Stimulated activated CD8-positive, alpha-beta memory T cell treated with anti-CD3 and anti-CD28 coated beads, Interleukin-12 subunit alpha, Interleukin-12 subunit beta, amount 100 ng/mL, for 1 hour (primary cell): ENCODE data around the gene TEX51.

Experiments
- DNase-seq: peaks from one replicate; pipeline ENCODE4 v3.0.0-alpha.2; 2020; ENCODE audit warnings: low read depth

TEX51 gene

DNA sequence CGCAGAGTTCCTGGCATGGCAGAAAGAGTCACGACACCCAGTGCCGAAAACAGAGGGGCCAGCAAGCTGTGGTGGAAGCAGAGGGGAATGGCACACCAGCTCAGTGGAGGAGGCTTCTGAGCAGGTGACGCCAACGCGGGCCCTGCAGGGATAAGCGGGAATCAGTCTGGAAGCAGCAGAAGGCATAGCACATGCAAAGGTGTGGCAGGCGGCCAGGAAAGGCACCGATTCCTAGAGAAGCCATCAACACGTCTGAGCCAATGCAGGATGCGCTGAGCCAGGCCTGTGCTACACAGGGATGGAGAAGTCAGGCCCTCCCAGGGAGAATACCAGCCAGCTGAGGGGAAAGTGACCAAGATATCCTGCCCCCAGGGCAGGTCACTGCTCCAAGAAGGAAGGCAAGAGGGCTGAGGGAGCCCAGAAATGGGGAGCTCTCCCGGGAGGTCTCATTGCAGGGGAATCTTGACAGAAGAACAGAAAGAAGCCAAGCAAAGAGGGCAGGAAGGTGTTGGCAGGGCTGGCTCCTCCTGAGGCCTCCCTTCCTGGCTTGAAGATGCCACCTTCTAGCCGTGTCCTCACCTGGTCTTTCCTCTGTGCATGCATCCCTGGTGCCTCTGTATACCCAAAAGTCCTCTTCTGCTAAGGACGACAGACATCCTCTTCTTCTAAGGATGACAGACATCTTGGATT lies 16.3 kb downstream of the TEX51 start:
- no peak for DNase-seq

DNA sequence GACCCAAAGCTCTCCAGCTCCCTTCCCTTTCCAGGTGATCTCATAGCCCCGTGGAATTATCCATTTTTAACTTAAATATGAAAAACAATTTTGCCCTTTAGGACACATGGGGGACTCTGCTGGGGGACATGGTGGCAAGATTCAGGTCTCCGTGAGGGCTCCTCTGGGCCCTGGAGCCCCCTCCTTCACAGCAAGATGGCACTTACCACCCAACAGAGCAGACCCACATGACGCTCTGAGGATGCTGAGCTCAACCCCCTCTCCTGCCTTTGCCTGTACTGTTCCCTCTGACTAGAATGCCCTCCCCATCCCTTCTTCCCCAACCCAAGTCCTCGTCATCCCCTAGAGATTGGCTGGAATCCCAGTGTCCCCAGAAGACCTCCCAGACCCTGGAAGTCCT lies 17.2 kb downstream of the TEX51 start:
- no peak for DNase-seq

DNA sequence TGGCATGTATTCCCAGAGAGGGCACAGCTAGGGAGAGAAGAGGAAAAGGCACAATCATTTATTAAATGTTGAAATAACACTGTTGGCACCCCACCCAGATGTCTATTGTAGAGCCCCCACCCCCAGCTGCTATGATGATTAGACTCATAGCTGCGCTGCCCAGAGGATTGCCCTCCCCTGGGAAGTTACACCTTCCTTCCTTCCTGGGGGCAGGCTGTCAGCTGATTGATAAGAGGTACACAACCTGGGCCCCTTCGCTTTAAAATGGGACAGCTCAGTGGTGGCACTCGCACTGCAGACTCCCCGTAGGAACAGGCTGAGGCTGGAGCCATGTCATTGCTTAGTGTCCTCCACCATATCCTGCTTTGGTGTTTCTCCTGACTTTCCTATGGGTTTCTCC lies 18.1 kb downstream of the TEX51 start:
- no peak for DNase-seq

DNA sequence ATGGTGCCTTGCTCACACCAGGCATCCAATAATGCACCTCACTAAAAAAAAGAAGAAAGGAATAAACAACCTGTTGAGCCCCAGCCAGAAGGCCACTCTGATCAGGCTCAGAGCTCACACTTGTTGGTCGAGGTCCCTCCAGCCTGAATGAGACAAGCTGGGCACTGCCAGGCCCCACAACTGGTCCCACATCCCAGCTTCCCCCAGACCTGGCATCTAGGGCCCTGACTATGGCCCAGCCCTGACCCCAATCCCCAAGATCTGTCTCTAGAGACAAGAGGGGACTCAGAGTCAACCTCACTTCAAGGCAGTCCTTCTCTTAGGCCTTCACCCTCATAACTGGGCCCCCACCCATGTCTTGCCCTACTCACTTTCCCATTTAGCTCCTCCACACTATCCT lies 22.4 kb downstream of the TEX51 start:
- DNase-seq = no peak

DNA sequence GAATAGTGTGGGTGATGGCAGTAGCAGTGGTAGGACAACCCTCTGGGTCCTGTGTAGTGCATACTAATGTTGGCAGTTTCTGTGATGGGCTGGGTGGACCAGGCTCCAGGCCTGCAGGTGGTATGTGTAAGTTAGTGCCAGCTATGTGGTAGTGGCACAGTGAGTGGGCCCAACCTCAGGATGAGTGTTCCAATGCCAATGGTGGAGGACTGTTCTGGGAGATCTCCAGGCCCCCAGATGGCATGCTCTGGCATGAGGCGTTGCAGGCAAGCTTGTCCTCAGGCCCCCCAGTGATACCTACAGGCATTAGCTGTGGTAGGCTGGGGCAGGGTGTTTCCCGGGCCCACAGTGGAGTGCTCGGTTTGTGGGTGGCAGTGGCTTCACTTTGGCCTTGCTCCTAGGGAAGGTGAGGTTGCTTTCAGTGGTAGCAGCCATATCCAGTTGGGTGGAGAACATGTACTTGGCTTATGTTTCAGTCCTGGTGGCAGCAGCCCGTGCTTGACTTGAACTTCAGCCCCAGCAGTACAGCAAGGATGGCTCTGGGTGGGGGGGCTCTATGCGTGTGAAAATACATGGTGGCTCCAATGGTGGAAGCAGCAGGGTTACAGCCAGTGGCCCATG lies 32.4 kb downstream of the TEX51 start:
- DNase-seq = no peak

DNA sequence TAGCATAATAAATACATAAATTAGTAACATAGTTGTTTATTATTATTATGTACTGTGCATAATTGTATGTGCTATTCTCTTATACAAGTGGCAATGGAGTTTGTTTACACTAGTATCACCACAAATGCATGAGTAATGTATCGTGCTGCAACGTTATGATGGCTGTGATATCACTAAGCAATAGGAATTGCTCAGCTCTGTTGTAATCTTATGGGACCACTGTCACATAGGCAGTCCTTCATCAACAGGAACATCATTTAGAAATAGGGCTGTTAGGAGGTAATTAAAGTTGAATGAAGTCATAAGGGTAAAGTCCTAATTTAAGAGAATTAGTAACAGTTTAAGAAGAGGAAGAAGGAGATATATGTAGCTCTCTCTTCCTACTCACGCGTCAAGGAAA lies 33.8 kb downstream of the TEX51 start:
- DNase-seq = no peak

DNA sequence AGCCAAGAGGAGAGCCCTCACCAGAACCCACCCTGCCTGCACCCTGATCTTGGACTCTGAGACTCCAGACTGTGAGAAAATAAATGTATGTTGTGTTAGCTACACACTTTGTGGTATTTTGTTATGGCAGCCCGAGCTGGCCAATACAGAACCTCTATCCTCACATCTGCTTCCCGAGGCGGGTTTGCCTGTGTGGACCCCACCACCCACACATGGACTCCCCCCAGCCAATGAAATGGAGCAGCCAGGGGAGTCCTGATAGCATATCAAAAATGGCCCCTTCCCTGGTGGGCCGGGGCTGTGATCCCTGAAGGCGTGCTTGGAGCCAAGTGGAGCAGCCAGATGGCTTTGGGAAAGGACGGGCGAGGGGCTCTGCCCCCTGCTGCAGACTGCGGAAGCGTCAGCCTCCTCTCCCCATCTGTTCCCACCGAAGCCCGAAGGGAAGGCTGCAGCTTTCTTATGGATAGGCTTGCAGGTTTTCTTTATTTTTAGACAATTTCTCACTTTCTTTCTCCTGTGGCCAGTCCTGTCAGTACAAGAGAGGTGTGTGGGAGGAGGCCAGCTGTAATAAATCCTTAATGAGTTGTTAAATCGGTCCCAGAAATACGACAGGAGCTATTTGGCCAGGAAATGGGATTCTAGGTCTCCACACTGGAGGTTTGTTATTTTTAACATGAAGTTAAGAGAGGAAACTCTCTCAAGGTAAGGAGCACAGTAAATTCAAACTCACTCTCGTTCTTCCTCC lies 34.4 kb downstream of the TEX51 start:
- no peak for DNase-seq

DNA sequence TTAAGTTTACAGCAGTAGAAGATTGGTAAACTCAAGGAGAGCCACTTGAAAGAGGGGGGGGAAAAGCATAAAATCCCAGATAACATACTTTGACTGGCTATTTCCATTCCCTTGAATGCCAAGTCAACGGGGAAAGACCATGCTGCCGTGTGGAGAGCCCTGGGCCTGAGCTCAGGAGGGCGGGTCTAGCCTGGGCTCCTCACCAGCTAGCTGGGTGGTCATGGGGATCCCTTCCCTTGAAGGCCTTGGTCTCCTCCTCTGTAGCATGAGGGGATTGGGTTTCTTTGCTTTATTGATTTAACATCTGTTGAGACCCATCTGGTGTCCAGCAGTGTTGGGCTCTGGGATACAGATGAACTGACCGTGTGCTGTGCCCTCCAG lies 35.0 kb downstream of the TEX51 start:
- no peak for DNase-seq

DNA sequence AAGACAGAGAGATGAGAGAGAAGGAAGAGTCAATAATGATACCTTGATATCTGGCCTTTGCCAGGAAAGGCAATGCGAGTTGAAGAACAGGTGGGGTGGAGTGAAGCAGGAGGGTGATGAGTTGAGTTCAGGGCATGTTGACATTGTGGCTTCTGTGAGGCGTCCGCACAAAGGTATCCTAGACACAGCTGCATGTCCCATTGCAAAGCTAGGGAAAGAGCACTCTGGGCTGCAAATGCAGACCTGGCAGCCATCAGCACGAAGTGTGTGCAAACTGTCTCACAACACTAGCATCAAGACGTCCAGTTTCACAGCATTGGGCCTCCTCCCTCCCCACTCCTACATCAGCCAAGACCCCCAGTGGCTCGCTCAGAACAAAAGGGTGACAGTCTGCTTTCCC lies 36.1 kb downstream of the TEX51 start:
- no peak for DNase-seq

DNA sequence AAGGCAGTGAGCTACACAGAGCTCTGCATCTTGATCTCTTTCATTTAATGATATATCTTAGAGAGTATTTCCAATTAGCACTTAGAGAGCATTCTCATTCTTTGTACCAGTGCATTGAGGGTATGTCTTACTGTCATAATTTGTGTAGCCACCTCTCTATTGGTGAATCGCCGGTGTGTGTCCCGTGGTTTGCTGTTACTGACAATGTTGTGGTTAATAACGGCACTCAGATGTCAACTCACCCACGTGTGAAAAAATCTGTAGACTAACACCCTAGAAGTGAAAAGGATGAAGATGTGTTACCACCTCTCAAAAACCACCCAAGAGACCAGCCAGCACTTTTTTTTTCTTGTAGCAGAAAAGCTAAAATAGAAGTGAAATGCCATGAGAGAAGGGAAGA lies 37.1 kb downstream of the TEX51 start:
- no peak for DNase-seq

DNA sequence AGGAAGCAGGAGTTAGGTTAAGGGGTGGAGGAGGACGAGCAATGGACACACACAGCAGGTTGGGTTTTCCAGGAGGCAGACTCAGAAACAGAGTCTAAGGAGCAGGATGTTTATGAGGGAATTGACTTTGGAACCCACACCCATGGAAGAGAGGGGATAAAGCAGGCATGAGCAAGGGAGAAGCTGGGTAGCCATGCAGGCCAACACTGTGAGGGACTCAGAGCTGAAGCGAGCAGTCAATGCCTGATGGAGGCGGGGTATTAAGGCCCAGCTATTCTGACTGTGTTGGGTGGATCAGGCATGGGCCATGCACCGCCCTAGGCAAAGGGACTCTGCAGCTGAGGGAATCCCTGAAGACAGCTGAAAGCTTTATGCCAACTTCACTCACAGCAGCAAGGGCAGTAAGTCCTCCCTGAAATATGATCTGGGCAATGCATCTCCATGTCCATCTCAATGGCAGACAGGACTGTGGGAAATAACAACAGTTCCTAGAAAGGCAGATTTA lies 37.6 kb downstream of the TEX51 start:
- DNase-seq = no peak

DNA sequence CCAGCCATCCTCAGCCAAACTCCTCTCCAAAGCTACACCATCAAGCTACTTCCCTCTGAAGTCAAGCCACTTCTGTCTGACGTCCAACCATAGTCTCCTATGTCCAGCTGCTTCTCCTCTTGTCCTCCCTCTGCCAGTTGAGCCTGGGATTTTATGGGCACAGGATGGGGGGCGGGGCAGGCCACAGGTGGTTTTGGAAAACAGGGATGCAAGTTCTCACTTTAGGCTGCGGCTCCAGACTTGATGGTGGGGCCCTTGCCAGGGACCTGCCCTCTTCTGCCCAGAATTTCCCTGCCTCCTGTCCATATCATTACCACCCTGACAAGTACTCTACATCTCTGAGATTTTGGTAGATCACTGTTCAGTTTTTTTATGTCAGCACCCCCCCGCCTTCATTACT lies 41.6 kb downstream of the TEX51 start:
- DNase-seq = no peak

DNA sequence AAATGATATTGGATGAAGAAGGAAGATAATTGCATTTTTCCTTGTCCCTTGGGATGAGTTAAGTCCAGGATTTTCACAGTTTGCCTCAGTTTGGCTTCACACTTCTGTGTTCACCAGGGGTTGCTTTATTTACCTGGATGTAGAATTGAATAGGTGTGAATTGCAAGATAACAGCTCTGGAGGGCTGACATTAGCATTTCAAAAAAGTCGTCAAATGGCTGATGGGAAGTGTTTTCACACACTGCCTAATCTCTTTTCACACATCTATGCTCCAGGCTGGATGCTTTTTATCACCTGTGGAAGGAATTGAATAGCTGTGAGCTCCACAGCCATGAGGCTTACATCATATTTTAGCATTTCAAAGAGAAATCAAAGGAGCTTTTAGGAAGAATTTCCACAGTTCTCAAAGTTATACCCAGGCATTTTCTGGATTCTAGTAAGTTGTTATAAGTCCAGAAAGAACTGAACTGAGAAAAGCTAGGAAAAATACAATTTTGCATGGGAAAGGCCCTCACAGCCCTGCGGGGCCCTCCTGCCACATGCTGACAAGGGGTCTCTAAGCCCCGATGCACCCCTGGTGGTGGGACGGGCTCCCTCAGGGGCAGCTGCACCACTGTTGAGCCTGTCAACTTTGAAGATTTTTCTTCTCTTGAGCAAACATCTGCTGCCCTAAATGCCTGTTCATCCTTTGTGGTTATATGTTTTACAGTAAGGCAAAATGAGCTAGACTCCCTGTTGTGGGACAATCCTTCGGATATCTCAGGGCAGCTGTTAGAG lies 43.9 kb downstream of the TEX51 start:
- no peak for DNase-seq

DNA sequence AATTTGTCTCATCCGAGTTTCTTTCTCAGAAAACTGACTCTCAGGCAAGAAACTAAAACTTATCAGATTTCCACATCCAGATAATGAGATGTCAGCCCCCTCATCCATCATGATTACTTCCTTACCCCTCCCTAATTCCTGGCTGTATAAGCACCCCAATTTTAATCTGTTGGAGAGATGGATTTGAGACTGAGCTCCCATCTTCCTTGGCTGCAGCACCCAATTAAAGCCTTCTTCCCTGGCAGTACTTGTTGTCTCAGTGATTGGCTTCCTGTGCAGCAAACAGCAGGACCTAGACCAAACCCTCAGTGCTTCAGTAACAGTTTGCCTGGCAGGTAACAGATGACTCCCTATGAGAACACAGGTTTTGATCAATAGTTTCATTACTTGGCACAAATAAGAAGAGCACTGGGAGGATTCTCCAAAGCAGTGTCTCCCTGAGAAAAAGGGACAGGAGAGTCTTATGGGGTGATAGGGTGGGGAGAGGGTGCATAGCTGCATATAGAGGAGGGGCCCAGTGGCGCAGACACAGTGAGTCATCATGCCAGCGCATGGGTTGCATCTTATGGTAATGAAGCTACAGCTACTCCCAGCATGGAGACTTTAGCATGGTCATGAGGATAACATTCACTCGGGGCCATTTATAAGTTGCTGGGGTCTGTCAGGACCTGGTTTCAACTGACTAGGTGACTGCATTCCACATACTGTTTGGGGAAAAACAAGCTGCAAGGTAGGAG lies 45.1 kb downstream of the TEX51 start:
- no peak for DNase-seq

DNA sequence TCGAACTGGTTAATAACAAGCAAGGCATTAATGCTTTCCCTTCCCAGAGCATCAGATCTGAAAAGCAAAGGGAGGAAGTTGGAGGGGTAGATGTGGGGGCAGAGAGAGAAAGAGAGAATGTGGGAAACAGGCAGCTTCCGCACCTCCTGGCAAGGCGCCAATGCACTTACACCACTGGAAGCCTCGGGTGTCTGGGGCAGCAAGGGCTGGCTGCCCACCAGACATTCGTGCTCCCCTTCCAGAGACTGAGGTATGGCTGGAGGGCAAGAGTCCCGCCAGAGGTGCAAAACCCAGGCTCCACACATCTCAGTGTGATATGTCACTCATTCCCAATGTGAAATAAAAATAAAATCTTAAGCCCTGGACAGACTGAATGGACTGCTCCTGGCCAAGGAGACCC lies 46.4 kb downstream of the TEX51 start:
- DNase-seq = no peak

DNA sequence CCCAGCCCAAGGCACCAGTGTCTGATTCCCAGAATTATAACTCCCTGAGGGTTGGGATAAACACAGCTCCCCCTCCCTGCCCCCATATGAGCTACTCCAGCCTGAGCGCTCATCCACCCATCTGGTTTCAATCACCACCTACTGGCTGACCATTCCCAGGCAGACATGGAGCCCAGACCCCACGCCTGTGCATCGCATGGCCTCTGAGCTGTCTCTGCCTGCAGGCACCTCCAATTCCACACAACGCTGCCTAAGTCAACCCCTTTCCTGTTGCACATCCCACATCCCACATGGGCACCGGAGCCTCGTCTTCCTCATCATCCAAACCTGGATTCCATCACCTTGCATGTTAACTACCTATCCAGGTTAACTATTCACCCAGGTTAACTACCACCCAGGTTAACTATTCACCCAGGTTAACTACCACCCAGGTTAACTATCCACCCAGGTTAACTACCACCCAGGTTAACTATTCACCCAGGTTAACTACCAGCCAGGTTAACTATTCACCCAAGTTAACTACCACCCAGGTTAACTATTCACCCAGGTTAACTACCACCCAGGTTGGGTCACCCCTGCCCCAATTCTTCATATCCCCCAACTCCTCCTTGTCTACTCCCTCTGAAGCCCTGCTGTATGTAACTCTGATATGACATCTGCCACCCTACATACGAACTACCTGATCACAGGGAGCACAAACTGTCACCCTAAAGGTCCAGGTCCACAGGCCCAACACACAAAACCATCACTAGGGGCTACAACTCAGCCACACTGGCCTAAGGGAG lies 47.8 kb downstream of the TEX51 start:
- DNase-seq = no peak

DNA sequence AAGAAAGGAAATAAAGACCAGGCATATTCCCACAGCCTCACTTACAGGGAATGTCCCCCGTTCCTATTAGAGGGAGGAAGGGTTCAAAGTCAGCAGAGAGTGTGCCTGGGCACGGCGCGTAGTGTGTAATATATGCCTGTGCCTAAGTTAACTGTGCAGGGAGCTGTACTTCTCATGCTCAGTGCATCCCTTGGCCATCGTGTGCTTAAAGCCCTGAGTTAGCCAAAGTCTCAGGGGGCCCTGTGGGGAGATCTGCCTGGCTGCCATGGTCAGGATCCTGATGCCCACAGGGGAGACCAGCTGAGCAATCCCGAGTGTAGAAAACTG lies 48.4 kb downstream of the TEX51 start:
- no peak for DNase-seq

DNA sequence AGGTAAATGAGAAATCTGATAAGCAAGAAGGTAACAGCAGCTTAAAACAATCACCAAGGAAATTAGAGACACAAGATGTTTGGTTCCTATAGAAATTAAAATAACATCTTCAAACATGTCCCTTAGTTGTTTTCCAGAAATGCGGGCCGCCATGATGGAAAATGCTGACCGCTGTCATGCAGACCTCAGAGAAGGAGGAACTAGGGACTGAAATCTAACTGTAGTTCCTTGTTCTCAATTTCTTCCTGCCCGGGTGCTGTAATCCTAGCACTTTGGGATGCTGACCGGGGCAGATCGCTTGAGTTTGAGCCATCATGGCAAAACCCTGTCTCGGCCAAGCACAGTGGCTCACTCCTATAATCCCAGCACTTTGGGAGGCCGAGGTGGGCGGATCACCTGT lies 51.1 kb downstream of the TEX51 start:
- no peak for DNase-seq

DNA sequence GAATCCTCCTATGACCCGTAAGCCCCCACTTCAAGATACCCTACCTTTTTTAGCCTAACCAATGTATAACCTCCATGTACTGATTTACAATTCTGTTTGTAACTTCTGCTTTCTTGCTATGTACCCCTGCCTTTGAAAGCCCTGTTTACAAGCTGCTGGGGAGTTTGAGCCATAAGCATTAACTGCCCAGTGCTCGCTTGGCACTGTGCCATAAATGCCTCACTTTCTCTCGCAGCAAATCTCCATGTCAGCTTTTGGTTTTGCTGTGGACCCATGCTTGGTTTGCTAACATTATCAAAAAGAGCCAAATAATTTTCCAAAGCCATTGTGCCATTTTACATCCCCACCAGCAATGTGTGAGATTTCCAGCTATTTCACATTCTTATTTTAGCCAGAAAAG lies 51.8 kb downstream of the TEX51 start:
- no peak for DNase-seq
